Ascending aorta (tissue), 2 donors: ENCODE results near the gene STH. TPM values are rescaled to one million over a fixed set of nuclear protein-coding genes. Genes with fewer than 3 reads are reported as not detected.

Experiments used
- DNase-seq, 2 donors: peaks; one replicate each; pipeline ENCODE4 v3.0.0-alpha.2; 2019; ENCODE audit warnings: low spot score in 2 of 2
- H3K27ac ChIP-seq, 2 donors: fragments of 200-600 bp; sonication (generic); one replicate each; pipeline ENCODE4 v1.5.1; 2016 to 2017; ENCODE audit warnings: mild to moderate bottlenecking in 1 of 2
- H3K27me3 ChIP-seq: fragments of 200-600 bp; sonication (generic); one replicate; pipeline ENCODE4 v1.5.1; 2017
- H3K36me3 ChIP-seq, 2 donors: fragments of 200-600 bp; sonication (generic); one replicate each; pipeline ENCODE4 v1.5.1; 2016
- H3K4me1 ChIP-seq, 2 donors: fragments of 200-600 bp; sonication (generic); one replicate each; pipeline ENCODE4 v1.5.1; 2016 to 2017; ENCODE audit warnings: mild to moderate bottlenecking in 1 of 2
- H3K4me3 ChIP-seq, 2 donors: fragments of 200-600 bp; sonication (generic); one replicate each; pipeline ENCODE4 v1.5.1; 2016 to 2017; ENCODE audit warnings: mild to moderate bottlenecking in 1 of 2
- H3K9me3 ChIP-seq, 2 donors: fragments of 200-600 bp; sonication (generic); one replicate each; pipeline ENCODE4 v1.5.1; 2016
- CTCF ChIP-seq, 3 experiments: fragments of 200-600 bp in 2 of 3; fragments of 450-650 bp in 1 of 3; sonication (generic) in 2 of 3; IDR thresholded peaks; one replicate each; pipeline ENCODE4 v1.5.1; 2016 to 2019; ENCODE audit warnings: antibody characterized with exemption in 3 of 3, mild to moderate bottlenecking in 1 of 3, moderate library complexity in 1 of 3
- intact Hi-C: fragments of 100-400 bp; cut with DNase I; formaldehyde crosslinking; loops from one replicate; pipeline ENCODE4 v1.15.1; 2023
- total RNA-seq: library from RNA; depleted of rRNA; stranded (reverse); fragments of >200 nt; gene quantifications from one replicate; pipeline ENCODE4 v1.1.0, GENCODE V29; 2016

STH gene
- total RNA-seq, 1 donor from 2014 or later: not detected

GRCh38 chr17:45992904-45993303 lies 6.1 kb upstream of the STH start:
- DNase-seq: no peak
- no peaks in the 10 kb centered on the region for H3K36me3 ChIP-seq
- no peaks in the 10 kb centered on the region for H3K4me1 ChIP-seq
- TF ChIP-seq CTCF (IDR thresholded peaks at IDR 0.05): no peak
- no peak overlapping the region for H3K4me3 ChIP-seq
- no peaks in the 10 kb centered on the region for H3K9me3 ChIP-seq
- intact Hi-C loops: no loop called here
- H3K27ac ChIP-seq: no peak overlapping the region
- no peaks in the 10 kb centered on the region for H3K27me3 ChIP-seq

GRCh38 chr17:45993962-45994627 lies 5.0 kb upstream of the STH start:
- Histone ChIP-seq H3K36me3 (no peaks in the 10 kb centered on the region), H3K27me3 (no peaks in the 10 kb centered on the region), H3K27ac (no peak overlapping the region), H3K9me3 (no peaks in the 10 kb centered on the region), H3K4me3 (no peak overlapping the region), H3K4me1 (no peaks in the 10 kb centered on the region)
- no peak for TF ChIP-seq CTCF (IDR thresholded peaks at IDR 0.05)
- intact Hi-C loops: no loop called here
- no peak for DNase-seq

GRCh38 chr17:45994987-45995386 lies 4.1 kb upstream of the STH start:
- Histone ChIP-seq H3K36me3 (no peaks in the 10 kb centered on the region), H3K4me3 (no peak overlapping the region), H3K9me3 (no peaks in the 10 kb centered on the region), H3K4me1 (no peaks in the 10 kb centered on the region), H3K27ac (no peak overlapping the region), H3K27me3 (no peaks in the 10 kb centered on the region)
- intact Hi-C loops: no loop called here
- DNase-seq: no peak
- TF ChIP-seq CTCF (IDR thresholded peaks at IDR 0.05): no peak

GRCh38 chr17:45995627-45996270 lies 3.3 kb upstream of the STH start:
- no peak for DNase-seq
- Histone ChIP-seq H3K4me1 (no peaks in the 10 kb centered on the region), H3K36me3 (no peaks in the 10 kb centered on the region), H3K4me3 (no peak overlapping the region), H3K27ac (no peak overlapping the region), H3K9me3 (no peaks in the 10 kb centered on the region), H3K27me3 (no peaks in the 10 kb centered on the region)
- no peak for TF ChIP-seq CTCF (IDR thresholded peaks at IDR 0.05)
- intact Hi-C loops: no loop called here

GRCh38 chr17:45996282-45996937 lies 2.6 kb upstream of the STH start:
- Histone ChIP-seq H3K27me3 (no peaks in the 10 kb centered on the region), H3K27ac (no peak overlapping the region), H3K4me3 (no peak overlapping the region), H3K4me1 (no peaks in the 10 kb centered on the region), H3K36me3 (no peaks in the 10 kb centered on the region), H3K9me3 (no peaks in the 10 kb centered on the region)
- DNase-seq: no peak
- intact Hi-C loops: no loop called here
- TF ChIP-seq CTCF (IDR thresholded peaks at IDR 0.05): no peak
